ENCODE data around the gene ULK4.
"Not testable (repeated sequence)": the region's sequence is repeated elsewhere in the genome, so short reads cannot be mapped to it uniquely, and the experiment has no call there.

ULK4 gene

DNA sequence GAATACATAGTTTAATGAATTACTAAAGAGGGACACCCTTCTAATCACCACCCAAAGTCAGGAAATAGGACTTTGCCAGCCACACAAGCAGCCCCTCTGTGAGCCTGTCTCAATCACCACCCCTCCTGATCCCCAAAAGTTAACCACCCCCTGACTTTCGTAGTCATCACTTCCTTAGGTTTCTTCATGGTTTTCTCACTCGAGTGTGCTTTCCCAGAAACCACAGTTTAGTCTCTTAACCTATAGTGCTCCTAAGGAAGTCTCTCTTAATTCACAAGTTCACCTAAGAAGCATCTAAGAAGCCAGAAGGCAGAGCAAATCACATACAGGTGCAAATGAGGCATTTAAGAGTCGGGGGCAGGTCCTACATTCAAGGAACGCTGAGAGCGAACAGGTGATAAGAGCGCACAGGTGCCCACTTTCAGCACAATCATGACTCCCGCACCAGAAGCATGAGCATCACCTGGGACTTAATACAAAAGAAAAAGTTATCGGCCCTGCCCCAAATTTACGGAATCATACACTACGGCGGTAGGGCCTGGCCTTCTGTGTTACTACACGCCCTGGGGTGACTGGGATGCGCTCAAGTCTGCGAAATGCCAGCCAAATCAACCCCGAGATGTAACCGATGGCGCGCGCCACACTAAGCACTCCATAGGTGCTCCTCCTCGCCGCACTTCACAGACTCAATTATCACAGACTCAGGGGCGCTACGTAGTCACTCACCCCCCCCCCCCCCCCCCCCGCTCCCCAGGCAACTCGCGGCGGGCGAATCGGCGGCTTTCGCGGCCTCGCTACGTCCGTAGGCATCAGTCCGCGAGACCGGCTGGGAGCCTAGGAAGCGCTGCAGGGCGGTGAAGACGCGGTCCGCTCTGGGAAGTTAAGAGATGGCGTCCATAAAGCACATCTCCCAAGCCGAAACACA lies 815 bp downstream of the ULK4 start:
- peak; percentile 27 for DNase-seq (ENCODE audit: low read depth)

GRCh38 chr3:41956574-41956973 lies 5.3 kb downstream of the ULK4 start:
- no peak for DNase-seq (ENCODE audit: low read depth)

DNA sequence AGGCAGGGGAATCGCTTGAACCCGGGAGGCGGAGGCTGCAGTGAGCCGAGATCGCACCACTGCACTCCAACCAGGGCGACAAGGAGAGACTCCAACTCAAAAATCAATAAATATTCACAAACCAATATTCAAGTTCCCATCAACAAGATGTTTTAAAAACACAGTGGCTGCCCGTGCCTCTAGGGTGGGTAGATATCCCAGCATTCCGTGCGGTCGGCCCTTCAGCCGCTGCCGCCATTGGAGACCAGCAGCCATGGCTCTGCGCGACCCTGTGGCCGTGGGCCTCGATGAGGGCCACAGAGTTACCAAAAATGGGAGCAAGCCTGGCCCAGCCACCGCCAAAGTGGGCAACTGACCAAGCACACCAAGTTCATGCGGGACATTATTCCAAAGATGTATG lies 6.7 kb downstream of the ULK4 start:
- no peak for DNase-seq (ENCODE audit: low read depth)

DNA sequence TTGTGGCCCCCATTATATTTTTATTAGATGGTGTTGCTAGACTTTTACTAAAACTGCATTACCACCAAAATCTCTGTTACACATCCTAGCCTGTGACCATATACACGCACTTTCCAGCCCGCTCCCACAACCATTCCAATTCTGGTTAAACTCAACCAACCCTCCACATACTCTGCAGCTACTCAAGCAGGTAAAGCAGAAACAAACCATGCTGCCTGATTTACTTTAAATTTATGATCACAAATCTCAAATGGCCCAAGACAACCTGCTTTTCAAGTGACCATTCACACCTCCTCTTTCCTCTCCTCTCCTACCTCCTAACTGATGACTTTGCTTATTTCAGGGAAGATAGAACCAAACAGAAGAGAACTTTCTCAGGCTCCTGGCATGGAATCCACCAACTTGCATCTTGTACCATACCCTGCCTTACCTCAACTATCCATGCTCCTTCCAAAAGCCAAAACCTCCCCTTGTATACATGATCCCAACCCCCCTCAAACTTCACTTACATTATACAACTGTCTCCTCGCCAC lies 18.5 kb downstream of the ULK4 start:
- no peak for DNase-seq (ENCODE audit: low read depth)

- DNase-seq (ENCODE audit: low read depth), result no peak
These were observed 21.5 kb downstream of the ULK4 start for GRCh38 chr3:41940393-41940792.

GRCh38 chr3:41936384-41936783 lies 25.5 kb downstream of the ULK4 start:
- no peak for DNase-seq (ENCODE audit: low read depth)

DNA sequence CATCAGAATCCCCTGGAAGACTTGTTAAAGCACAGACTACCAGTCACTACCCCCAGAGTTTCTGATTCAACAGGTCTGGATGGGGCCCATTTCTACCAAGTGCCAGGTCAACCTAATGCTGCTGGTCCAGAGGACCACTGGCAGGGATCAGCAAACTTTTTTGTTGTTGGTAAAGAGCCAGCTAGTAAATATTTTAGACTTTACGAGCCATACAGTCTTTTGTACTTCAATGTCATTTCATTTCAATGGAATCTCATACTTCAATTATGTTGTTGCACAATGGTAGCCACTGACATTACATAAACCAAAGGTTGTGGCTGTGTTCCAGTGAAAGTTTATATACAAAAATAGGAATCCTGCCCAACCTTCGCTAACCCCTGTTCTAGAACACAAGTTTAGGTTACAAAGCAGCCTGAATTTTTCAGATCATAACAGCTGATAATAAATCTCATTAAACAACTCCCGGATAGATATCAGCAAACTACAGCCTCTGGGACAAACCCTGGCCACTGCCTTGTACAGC lies 28.7 kb downstream of the ULK4 start:
- DNase-seq (ENCODE audit: low read depth), result peak; percentile 50

- DNase-seq (ENCODE audit: low read depth), result no peak
These were observed 29.4 kb downstream of the ULK4 start for GRCh38 chr3:41932464-41932863.

GRCh38 chr3:41920406-41920965 lies 41.4 kb downstream of the ULK4 start:
- DNase-seq (ENCODE audit: low read depth), result no peak

- no peak for DNase-seq (ENCODE audit: low read depth)
These were observed 46.5 kb downstream of the ULK4 start for GRCh38 chr3:41915353-41915752.

GRCh38 chr3:41912280-41912679 lies 49.6 kb downstream of the ULK4 start:
- DNase-seq (ENCODE audit: low read depth), result no peak

DNA sequence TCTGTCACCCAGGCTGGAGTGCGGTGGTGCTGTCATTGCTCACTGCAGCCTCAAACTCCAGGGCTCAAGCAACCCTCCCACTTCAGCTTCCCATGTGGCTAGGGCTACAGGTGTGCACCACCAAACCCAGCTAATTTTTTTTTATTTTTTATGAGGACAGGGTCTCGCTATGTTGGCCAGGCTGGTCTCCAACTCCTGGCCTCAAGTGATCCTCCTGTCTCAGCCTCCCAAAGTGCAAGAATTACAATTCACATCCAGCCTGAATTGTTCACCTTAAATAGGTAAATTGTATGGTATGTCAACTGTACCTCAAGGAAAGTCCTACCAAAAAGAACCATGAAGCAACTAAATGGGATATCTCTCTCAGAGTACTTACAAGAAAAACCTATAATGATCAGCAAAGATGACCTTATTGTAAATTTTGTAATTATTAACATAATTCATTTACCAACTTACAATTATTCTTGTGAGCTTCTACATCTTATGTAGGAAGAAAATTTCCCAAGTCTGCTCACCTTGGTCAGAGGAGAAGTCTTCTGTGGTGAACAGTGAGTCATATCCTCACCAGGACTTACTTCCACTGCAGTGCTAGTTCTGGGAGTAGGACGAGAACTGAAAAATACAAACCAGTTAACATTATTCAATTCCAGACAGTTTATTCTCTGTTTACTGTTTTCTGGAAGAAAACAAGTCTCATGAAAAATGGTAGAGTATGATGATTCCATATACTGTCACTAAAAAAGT lies 54.4 kb downstream of the ULK4 start:
- DNase-seq (ENCODE audit: low read depth), result no peak

DNA sequence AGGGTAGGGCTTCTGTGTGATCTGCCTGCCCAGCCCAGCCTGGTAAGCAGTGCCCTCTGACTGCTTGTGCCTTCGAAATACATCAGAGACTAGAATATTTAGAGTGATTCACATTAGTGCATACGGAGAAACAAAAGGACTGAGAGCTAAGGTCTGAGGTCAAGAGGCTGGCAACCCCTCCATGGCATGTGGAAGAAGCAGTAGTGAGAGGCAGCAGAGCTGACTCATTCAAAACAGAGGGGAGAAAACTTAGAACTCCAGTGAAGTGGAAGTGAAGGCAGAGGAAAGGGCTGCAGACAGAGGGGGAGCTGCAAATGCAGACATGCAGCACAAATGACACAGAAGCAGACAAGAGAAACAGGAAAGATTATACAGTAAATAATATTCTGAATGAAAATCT lies 61.6 kb downstream of the ULK4 start:
- no peak for DNase-seq (ENCODE audit: low read depth)

DNA sequence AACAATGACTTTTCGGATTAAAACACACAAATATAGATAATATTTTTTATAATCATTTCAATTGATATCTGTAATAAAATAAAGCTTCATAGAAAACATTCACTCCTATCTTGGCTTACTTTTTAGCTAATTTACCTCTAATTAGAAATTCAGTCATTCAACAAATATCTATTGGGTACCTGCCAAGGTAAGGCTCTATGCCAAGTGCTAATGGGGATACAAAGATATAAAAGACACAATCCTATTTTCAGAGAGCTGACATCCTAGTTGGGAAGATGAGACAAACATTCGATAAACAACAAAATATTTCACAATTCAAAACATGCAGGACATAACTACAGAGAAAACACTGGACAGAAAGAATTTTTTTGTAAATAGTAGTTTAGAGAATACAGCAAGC lies 63.3 kb downstream of the ULK4 start:
- no peak for DNase-seq (ENCODE audit: low read depth)

GRCh38 chr3:41893977-41894376 lies 67.9 kb downstream of the ULK4 start:
- DNase-seq (ENCODE audit: low read depth), result peak; percentile 47

DNA sequence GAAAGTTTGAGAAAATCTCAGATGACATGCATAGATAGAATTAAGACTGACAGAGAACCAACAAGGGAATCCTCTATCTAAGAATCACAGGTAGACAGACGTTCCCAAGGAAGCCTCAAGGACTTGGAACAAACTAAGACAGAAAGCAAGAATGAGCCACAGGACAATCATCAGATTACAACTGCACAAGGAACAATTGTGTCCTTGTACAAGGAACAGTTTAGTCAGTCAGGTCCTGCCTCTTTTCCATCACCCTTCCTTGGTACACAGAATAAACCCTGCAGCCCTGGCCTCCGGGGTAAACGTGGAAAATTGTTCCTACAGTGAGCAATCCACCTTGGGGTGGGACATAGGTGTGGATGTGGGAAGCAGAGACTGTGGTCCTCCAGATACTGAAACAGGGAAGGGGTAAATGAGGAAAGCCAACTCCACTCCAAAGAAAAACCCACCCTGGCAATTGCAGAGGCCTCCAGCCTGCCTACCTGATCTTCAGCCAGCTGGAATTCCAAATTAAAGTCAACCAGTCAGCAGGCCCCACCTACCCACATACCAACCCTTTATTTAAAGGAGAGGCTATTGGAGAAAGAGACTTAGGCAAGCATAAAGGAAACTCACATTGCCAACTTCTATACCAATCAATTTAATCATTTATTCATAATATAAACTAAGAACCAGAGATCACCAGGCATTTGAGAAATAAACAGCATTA lies 73.4 kb downstream of the ULK4 start:
- no peak for DNase-seq (ENCODE audit: low read depth)

- no peak for DNase-seq (ENCODE audit: low read depth)
These were observed 78.9 kb downstream of the ULK4 start for GRCh38 chr3:41882956-41883355.

DNA sequence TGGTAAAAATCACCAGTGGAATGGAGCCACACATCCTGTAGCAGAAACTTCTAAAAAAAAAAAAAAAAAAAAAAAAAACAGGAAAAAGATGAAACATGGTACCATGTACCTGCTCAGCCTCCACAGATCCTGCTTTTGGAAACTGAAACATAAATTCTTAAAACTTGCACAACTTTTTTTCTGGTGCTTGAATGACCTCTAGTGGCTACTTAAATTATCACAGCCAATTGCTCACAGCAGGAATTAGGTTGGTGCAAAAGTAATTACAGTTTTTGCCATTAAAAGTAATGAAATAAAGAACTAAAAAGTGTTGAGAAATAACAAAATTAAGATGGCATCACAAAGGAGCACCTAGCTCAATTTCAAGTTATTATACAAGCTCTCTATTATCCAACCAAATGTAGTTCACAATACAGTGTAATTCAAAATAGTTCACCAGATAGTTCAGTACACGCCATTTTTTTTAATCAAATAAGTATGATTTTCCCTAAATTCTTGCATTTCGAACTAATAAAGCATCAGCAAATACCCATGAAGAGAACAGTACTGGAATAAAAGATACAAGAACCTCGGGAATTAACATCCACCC lies 80.6 kb downstream of the ULK4 start:
- peak; percentile 22 for DNase-seq (ENCODE audit: low read depth)

DNA sequence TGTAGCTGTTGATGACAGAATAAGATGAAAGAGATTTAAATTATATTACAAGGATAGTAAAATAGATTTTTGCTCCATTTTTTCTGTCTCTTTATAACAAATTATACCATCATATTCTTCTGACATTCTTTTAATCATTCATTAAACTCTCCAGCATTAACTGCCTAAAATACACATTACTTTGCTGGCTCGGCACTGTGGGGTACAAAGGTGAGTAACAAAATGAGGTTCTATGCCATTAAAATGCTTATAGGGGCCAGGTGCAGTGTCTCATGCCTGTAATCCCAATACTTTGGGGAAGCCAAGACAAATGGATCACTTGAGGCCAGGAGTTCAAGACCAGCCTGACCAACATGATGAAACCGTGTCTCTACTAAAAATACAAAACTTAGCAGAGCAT lies 81.5 kb downstream of the ULK4 start:
- DNase-seq (ENCODE audit: low read depth), result no peak

- DNase-seq (ENCODE audit: low read depth), result not testable (repeated sequence)
These were observed 84.2 kb downstream of the ULK4 start for GRCh38 chr3:41877741-41878140.

DNA sequence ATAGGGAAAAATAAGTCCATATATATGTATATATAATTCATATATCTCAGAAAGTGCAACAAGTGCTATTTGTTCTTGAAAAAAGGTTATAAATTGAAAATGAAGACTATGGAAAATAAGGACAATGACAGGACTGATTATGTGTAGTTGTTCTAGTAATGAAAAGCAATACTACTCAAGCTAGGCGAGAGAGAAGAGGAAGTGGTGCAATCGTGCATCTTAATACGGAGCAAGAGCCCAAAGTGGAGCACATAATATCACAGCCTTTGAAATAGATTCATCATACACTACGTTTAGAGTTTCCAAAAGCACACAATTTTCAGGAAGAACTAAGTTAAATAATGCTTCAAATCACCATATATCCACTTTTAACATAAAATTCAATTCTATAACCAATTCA lies 87.9 kb downstream of the ULK4 start:
- no peak for DNase-seq (ENCODE audit: low read depth)

Measured in fibroblast of the conjunctiva (primary cell).